ENCODE measurements around the gene GSN. TPM values are rescaled to one million over a fixed set of nuclear protein-coding genes. Genes with fewer than 3 reads are reported as not detected.

GSN gene
- total RNA-seq, 1 experiment from 2014 or later, result 21.9 TPM

DNA sequence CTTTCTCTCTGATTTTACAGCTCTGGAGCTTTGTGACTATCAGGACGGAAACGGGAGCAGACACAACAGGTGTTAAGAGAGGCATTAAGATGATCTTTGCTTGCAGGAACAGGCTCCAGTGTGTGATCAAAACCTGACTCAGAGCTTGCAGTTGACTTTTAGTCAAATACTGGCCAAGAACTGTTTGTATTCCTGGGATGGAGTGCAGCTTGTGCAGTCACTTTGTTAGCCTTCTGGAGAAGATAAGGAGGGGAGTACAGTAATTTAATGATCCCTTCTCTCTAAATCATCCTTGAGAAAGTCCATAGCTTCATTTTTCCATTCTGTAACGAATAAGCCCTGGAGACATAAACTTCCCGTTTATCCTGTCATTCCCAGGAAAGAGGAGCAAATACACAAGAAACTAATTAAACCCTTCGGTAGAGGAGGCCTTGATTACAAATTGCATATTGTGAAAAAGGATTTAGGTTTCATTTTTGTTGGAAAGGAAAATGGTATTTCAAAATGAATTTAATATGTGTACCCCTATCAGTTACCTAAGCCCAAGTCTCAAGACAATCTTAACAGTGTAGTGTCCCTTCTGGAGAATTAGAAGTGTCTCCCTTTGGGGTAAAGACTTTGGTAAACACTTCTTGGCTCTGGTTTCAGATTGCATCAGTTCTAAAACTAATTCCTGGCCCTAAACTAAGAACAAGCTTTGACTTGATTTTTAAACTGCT, 105.2 kb downstream of the GSN start:
- Mint-ChIP-seq H3K36me3 (ENCODE audit: insufficient read depth, unreplicated experiment) (peaks cover 9% of the 10 kb centered on the region), H3K4me1 (ENCODE audit: insufficient read depth, unreplicated experiment) (peaks cover 40% of the 10 kb centered on the region), H3K9me3 (ENCODE audit: unreplicated experiment) (peaks cover 8% of the 10 kb centered on the region), H3K27ac (ENCODE audit: low read depth, unreplicated experiment) (peak overlapping the region; percentile 92), H3K4me3 (ENCODE audit: unreplicated experiment) (peak overlapping the region; percentile 53), H3K27me3 (ENCODE audit: insufficient read depth, unreplicated experiment) (no peaks in the 10 kb centered on the region)
- intact Hi-C loops (cut with micrococcal nuclease), result loop anchor here (2.0 kb wide), 2 partner anchors 28 to 90 kb away; no protein-coding TSS in a partner anchor
- DNase-seq (ENCODE audit: unreplicated experiment), result peak; percentile 80
- ChIA-PET CTCF (interaction anchor here (0.6 to 8.8 kb wide), 16 partner anchors 9 to 917 kb away, joined by 3 to 133 read pairs (median 4); no protein-coding TSS in a partner anchor), POLR2A (interaction anchor here (0.6 to 8.8 kb wide), 31 partner anchors 9 to 1004 kb away, joined by 3 to 96 read pairs (median 8); partner anchors contain the start of genes GSN and RAB14)
- TSS peak; percentile 84 for BruUV-seq (replicated peaks)
- TF ChIP-seq, protein P1, sequence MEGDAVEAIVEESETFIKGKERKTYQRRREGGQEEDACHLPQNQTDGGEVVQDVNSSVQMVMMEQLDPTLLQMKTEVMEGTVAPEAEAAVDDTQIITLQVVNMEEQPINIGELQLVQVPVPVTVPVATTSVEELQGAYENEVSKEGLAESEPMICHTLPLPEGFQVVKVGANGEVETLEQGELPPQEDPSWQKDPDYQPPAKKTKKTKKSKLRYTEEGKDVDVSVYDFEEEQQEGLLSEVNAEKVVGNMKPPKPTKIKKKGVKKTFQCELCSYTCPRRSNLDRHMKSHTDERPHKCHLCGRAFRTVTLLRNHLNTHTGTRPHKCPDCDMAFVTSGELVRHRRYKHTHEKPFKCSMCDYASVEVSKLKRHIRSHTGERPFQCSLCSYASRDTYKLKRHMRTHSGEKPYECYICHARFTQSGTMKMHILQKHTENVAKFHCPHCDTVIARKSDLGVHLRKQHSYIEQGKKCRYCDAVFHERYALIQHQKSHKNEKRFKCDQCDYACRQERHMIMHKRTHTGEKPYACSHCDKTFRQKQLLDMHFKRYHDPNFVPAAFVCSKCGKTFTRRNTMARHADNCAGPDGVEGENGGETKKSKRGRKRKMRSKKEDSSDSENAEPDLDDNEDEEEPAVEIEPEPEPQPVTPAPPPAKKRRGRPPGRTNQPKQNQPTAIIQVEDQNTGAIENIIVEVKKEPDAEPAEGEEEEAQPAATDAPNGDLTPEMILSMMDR (IDR thresholded peaks at IDR 0.05; ENCODE audit: unreplicated experiment), result no peak

DNA sequence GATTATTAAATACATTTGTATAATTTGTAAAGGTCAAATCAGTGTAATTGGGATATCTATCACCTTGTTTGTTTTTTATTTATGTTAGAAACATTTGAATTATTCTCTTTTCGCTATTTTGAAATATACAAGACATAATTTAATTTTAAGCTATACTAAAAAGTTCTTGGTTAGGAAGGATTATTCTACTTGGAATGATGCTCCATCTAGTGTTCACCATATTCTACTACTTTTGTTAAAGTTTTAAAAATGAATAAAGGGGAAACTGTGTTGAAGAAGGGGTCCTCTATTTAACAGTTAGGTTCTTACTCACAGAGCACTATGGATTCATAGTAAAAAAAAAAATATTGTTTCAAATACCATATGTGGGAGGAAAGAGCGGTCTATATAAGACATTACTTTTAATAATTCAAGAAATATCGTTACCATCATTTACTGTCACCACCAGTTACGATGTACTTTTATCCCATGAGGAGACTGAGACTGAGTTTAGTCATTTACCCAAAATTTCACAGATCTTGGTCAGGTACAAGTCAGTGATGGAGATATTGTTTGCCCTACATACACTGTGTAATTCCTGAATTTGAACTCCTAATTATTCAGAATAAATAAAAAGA, 108.4 kb downstream of the GSN start:
- intact Hi-C loops (cut with micrococcal nuclease), result loop anchor here (1.0 kb wide), 3 partner anchors 22 to 163 kb away; no protein-coding TSS in a partner anchor
- no peaks in the 10 kb centered on the region for H3K36me3 Mint-ChIP-seq (ENCODE audit: insufficient read depth, unreplicated experiment)
- POLR2A ChIA-PET, result interaction anchor here (0.5 to 8.8 kb wide), 15 partner anchors 10 to 254 kb away, joined by 3 to 96 read pairs (median 5); partner anchors contain the start of genes GSN and RAB14

DNA sequence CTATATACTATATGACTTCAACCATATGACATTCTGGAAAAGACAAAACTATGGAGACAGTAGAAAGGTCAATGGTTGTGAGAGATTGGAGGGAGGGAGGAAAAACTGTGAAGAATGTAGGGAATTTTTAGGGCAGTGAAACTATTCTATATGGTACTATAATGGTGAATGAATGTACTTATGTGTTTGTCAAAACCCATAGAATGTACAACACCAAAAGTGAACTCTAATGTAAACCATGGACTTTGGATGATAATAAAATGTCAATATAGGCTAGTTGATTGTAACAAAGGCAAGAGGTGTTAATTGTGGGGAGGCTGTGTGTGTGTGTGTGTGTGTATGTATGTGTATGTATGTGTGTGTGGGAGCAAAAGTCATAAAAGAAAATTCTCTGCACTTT, 112.9 kb downstream of the GSN start:
- Mint-ChIP-seq H3K4me3 (ENCODE audit: unreplicated experiment) (no peak overlapping the region), H3K9me3 (ENCODE audit: unreplicated experiment) (no peaks in the 10 kb centered on the region), H3K27me3 (ENCODE audit: insufficient read depth, unreplicated experiment) (no peaks in the 10 kb centered on the region), H3K36me3 (ENCODE audit: insufficient read depth, unreplicated experiment) (no peaks in the 10 kb centered on the region), H3K4me1 (ENCODE audit: insufficient read depth, unreplicated experiment) (peaks cover under 1% of the 10 kb centered on the region), H3K27ac (ENCODE audit: low read depth, unreplicated experiment) (no peak overlapping the region)
- no peak for DNase-seq (ENCODE audit: unreplicated experiment)
- TF ChIP-seq, protein P1 (IDR thresholded peaks at IDR 0.05; ENCODE audit: unreplicated experiment), result no peak
- POLR2A ChIA-PET, result interaction anchor here (1.4 to 1.7 kb wide), 3 partner anchors 8 to 89 kb away, joined by 3 to 6 read pairs (median 5); no protein-coding TSS in a partner anchor
- intact Hi-C loops (cut with micrococcal nuclease), result no loop called here
- CTCF ChIA-PET, result interaction anchor here (0.7 to 3.4 kb wide), 5 partner anchors 10 to 102 kb away, joined by 3 to 17 read pairs (median 4); no protein-coding TSS in a partner anchor
- no TSS peak for BruUV-seq (replicated peaks)

More for the DNA sequence above, 108.4 kb downstream of the GSN start:
- Mint-ChIP-seq H3K4me1 (ENCODE audit: insufficient read depth, unreplicated experiment) (peaks cover 28% of the 10 kb centered on the region), H3K27me3 (ENCODE audit: insufficient read depth, unreplicated experiment) (no peaks in the 10 kb centered on the region), H3K4me3 (ENCODE audit: unreplicated experiment) (no peak overlapping the region), H3K9me3 (ENCODE audit: unreplicated experiment) (no peaks in the 10 kb centered on the region), H3K27ac (ENCODE audit: low read depth, unreplicated experiment) (no peak overlapping the region)
- BruUV-seq (replicated peaks), result no TSS peak
- no peak for DNase-seq (ENCODE audit: unreplicated experiment)
- CTCF ChIA-PET, result interaction anchor here (0.8 to 8.8 kb wide), 9 partner anchors 9 to 163 kb away, joined by 3 to 133 read pairs (median 11); no protein-coding TSS in a partner anchor
- TF ChIP-seq, protein P1 (IDR thresholded peaks at IDR 0.05; ENCODE audit: unreplicated experiment), result peak; percentile 45

Other genes starting within 250 kb of the GSN start
- gene C5, start 217.9 kb upstream of the GSN start, total RNA-seq (2022), result 3.2 and 4.2 TPM in 2 replicates
- 11.6 and 18.9 TPM in 2 replicates for gene CNTRL, start 193.2 kb upstream of the GSN start, total RNA-seq (2022)
- 65.8 and 77.0 TPM in 2 replicates for gene RAB14, start 66.3 kb upstream of the GSN start, total RNA-seq (2022)
- gene STOM, start 102.1 kb downstream of the GSN start, total RNA-seq (2022), result 200 and 231 TPM in 2 replicates
- gene GGTA1, start 231.7 kb downstream of the GSN start, total RNA-seq (2022), result not detected in 2 replicates

All from MCF 10A (cell line).